Measurements from ENCODE around the gene C1orf105. TPM values are rescaled to one million over a fixed set of nuclear protein-coding genes. Genes with fewer than 3 reads are reported as not detected.

The C1orf105 gene
- total and polyA plus RNA-seq, 2 of the 13 experiments (the other 11 are each of a cell fraction or from before 2014, with no cell fraction given) = 0.15 to 0.45 TPM

- Histone ChIP-seq H3K4me3 (replicated peaks in 1 of 3; ENCODE audit: insufficient read depth in 1 of 3, low read depth in 2 of 3, low read length in 3 of 3) (peak overlapping the region; percentile 54 to 85 (median 65)), H3K4me2 (ENCODE audit: low read depth, low read length) (peak overlapping the region; percentile 97), H3K9ac (ENCODE audit: insufficient read depth, low read depth, low read length) (peak overlapping the region; percentile 87), H3K79me2 (ENCODE audit: insufficient read depth, low read length) (no peaks in the 10 kb centered on the region), H3K27me3 (ENCODE audit: control insufficient read depth in 1 of 2, insufficient read depth in 2 of 2, low read length in 2 of 2) (no peaks in the 10 kb centered on the region; a peak in 1 of 5 replicates), H3K27ac (ENCODE audit: extremely low read length, insufficient read depth, low read length) (peak overlapping the region; percentile 84), H2AFZ (ENCODE audit: low read length) (no peak overlapping the region), H3K4me1 (ENCODE audit: insufficient read depth, low read length) (peaks cover 63% of the 10 kb centered on the region), H4K20me1 (ENCODE audit: insufficient read depth, low read length) (no peaks in the 10 kb centered on the region), H3K36me3 (replicated peaks in 1 of 2; ENCODE audit: control insufficient read depth in 1 of 2, insufficient read depth in 2 of 2, low read length in 2 of 2) (no peaks in the 10 kb centered on the region), H3K9me3 (ENCODE audit: low read length) (no peaks in the 10 kb centered on the region)
- BruUV-seq (replicated peaks) = no TSS peak
- ChIA-PET CTCF (ENCODE audit: low intra/inter-chr PET ratio, low total read pairs) (interaction anchor here (1.7 kb wide), 1 partner anchor 48 kb away, joined by 4 read pairs; no protein-coding TSS in a partner anchor), POLR2A (interaction anchor here (1.0 to 4.3 kb wide), 12 partner anchors 9 to 266 kb away, joined by 3 to 99 read pairs (median 11); partner anchors contain the start of gene SUCO)
- FAIRE-seq (no peak), ATAC-seq (peak; percentile 5), DNase-seq (ENCODE audit: low spot score) (peak; percentile 85)
- 0% methylated on average over 2 of the region's 2 CpGs for WGBS (ENCODE audit: low lambda C conversion rate)
- intact Hi-C loops (cut with micrococcal nuclease; ENCODE audit: unreplicated experiment) = loop anchor here (1.0 to 2.0 kb wide), 2 partner anchors 9 to 158 kb away; no protein-coding TSS in a partner anchor
- in situ Hi-C loops (cut with HindIII; ENCODE audit: extremely low pct_ligation_motif_present, low pct_unique_long_range_greater_than_20kb) = no loop called here
- TF ChIP-seq ARID3A (IDR thresholded peaks at IDR 0.05; ENCODE audit: low read depth, low read length) (peak; percentile 54; the same call in 1 of the 2 replicates), SAP130 (CRISPR knock-in tag; IDR thresholded peaks at IDR 0.05; ENCODE audit: low read depth) (peak; percentile 16; the same call in 1 of the 2 replicates), FLYWCH1 (CRISPR knock-in tag; IDR thresholded peaks at IDR 0.05) (no peak), GATA4 (IDR thresholded peaks at IDR 0.05; ENCODE audit: borderline replicate concordance, low read depth) (peak; percentile 37; the same call in 1 of the 2 replicates), ZBTB25 (CRISPR knock-in tag; IDR thresholded peaks at IDR 0.05) (0 out of 2 replicates have a peak, but pooled peaks have one; percentile 17), LCORL (IDR thresholded peaks at IDR 0.05) (no peak), LCORL (CRISPR knock-in tag; IDR thresholded peaks at IDR 0.05) (0 out of 2 replicates have a peak, but pooled peaks have one; percentile 1), ZFP90 (CRISPR knock-in tag; IDR thresholded peaks at IDR 0.05; ENCODE audit: borderline replicate concordance) (no peak), ZHX2 (IDR thresholded peaks at IDR 0.05; ENCODE audit: low read depth) (no peak), ZHX2 (CRISPR knock-in tag; IDR thresholded peaks at IDR 0.05; ENCODE audit: borderline replicate concordance) (no peak)
Observed at GRCh38 chr1:172451002-172451443, 30.5 kb downstream of the C1orf105 start.

All from HepG2 (cell line).